Measurements from ENCODE around the gene AMN. TPM values are rescaled to one million over a fixed set of nuclear protein-coding genes. Genes with fewer than 3 reads are reported as not detected.

AMN gene
- polyA plus RNA-seq, 1 donor from 2014 or later: 0.15 TPM

DNA sequence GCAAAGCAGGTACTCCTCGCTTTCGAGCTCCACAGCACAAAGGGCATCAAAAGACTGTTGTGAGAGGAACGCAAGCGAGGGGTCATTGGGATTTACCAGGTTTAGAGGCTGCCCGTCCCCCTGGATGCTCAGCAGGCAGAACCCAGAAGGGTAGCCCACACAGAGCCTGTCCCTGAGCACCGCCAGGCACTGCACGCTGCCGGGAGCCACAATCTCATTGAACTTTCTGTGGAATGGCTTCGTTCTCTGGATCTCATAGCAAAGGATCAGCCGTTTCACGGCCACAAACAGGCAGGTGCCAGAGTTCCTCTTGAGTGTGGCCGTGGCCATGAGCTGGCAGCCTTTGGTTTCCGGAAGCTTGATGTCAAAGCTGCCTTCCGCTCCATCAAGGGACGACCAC is 21.5 kb downstream of the AMN start:
- Histone ChIP-seq H3F3A (ENCODE audit: insufficient read depth, low read length, poor library complexity, severe bottlenecking) (no peaks in the 10 kb centered on the region), H3K9me3 (ENCODE audit: low read length) (no peaks in the 10 kb centered on the region), H3K4me2 (ENCODE audit: low read length) (no peak overlapping the region), H3K27me3 (ENCODE audit: insufficient read depth, low read depth, low read length) (no peaks in the 10 kb centered on the region), H3K4me3 (ENCODE audit: low read length) (no peak overlapping the region), H2AFZ (ENCODE audit: low read depth, low read length) (no peak overlapping the region), H3K9me2 (ENCODE audit: insufficient read depth, low read length) (no peaks in the 10 kb centered on the region), H3K9ac (ENCODE audit: low read length) (no peak overlapping the region), H4K20me1 (ENCODE audit: insufficient read depth) (no peaks in the 10 kb centered on the region), H3K27ac (ENCODE audit: low read length) (no peak overlapping the region), H3K79me2 (replicated peaks; ENCODE audit: insufficient read depth, low read length) (no peaks in the 10 kb centered on the region), H3K36me3 (ENCODE audit: insufficient read depth, low read length) (no peaks in the 10 kb centered on the region)
- TF ChIP-seq MXI1 (conservative IDR thresholded peaks at IDR 0.05; ENCODE audit: poor library complexity, severe bottlenecking) (no peak), EP300 (conservative IDR thresholded peaks at IDR 0.05; ENCODE audit: poor library complexity, severe bottlenecking) (no peak), SMC3 (conservative IDR thresholded peaks at IDR 0.05; ENCODE audit: poor library complexity) (no peak), POLR2AphosphoS5 (IDR thresholded peaks at IDR 0.05) (no peak), TAF1 (IDR thresholded peaks at IDR 0.05; ENCODE audit: low read depth) (no peak), EZH2 (IDR thresholded peaks at IDR 0.05; ENCODE audit: borderline replicate concordance, insufficient read depth, low read length, poor library complexity, severe bottlenecking) (no peak), RAD21 (conservative IDR thresholded peaks at IDR 0.05) (no peak)
- TF ChIP-seq, protein P1, sequence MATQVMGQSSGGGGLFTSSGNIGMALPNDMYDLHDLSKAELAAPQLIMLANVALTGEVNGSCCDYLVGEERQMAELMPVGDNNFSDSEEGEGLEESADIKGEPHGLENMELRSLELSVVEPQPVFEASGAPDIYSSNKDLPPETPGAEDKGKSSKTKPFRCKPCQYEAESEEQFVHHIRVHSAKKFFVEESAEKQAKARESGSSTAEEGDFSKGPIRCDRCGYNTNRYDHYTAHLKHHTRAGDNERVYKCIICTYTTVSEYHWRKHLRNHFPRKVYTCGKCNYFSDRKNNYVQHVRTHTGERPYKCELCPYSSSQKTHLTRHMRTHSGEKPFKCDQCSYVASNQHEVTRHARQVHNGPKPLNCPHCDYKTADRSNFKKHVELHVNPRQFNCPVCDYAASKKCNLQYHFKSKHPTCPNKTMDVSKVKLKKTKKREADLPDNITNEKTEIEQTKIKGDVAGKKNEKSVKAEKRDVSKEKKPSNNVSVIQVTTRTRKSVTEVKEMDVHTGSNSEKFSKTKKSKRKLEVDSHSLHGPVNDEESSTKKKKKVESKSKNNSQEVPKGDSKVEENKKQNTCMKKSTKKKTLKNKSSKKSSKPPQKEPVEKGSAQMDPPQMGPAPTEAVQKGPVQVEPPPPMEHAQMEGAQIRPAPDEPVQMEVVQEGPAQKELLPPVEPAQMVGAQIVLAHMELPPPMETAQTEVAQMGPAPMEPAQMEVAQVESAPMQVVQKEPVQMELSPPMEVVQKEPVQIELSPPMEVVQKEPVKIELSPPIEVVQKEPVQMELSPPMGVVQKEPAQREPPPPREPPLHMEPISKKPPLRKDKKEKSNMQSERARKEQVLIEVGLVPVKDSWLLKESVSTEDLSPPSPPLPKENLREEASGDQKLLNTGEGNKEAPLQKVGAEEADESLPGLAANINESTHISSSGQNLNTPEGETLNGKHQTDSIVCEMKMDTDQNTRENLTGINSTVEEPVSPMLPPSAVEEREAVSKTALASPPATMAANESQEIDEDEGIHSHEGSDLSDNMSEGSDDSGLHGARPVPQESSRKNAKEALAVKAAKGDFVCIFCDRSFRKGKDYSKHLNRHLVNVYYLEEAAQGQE (IDR thresholded peaks at IDR 0.05; ENCODE audit: borderline replicate concordance): no peak
- TF ChIP-seq, protein P2, sequence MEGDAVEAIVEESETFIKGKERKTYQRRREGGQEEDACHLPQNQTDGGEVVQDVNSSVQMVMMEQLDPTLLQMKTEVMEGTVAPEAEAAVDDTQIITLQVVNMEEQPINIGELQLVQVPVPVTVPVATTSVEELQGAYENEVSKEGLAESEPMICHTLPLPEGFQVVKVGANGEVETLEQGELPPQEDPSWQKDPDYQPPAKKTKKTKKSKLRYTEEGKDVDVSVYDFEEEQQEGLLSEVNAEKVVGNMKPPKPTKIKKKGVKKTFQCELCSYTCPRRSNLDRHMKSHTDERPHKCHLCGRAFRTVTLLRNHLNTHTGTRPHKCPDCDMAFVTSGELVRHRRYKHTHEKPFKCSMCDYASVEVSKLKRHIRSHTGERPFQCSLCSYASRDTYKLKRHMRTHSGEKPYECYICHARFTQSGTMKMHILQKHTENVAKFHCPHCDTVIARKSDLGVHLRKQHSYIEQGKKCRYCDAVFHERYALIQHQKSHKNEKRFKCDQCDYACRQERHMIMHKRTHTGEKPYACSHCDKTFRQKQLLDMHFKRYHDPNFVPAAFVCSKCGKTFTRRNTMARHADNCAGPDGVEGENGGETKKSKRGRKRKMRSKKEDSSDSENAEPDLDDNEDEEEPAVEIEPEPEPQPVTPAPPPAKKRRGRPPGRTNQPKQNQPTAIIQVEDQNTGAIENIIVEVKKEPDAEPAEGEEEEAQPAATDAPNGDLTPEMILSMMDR (IDR thresholded peaks at IDR 0.05; ENCODE audit: poor library complexity, severe bottlenecking): no peak

DNA sequence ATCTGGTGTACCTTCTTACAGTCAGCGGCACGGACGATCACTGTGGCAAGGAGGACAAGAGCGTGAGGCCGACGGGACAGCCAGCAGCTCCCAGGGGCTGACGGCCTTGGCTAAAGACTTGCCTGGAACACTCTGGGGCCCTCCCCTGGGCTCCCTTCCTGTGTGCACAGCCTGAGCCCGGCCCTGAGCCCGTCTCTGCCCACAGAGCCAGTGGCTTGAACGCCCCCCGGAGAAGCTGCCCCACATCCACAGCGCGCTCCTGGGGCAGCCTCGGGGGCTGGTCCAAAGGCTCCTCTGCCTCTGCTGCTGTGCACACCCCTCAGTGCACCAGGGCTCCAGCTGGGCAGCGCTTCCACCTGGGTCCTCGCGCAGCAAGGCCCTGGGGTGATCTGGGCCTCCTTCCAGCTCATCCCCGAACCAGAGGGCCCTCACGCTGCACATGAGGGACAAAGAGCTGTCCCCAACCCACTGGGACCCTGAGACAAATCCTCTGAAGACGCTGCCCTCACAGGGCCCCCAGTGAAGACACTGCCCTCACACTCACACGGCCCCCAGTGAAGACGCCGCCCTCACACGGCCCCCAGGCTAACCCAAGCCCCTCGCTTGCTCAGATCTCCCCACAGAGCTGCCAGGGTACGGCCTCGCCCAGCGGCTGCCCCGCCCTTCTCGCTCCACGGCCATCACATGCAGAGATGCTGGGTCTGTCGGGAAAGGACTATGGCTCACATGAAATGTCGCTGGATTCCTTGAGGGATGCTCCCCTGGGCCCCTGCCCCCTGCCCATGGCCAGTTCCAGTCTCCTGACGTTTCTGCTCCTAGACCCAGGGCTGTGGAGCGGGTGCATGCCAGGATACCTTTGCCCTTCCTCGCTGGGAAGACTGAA is 22.2 kb downstream of the AMN start:
- Histone ChIP-seq H3K9me3 (ENCODE audit: low read length) (no peaks in the 10 kb centered on the region), H3K36me3 (ENCODE audit: insufficient read depth, low read length) (peaks cover 3% of the 10 kb centered on the region), H3K27me3 (ENCODE audit: insufficient read depth, low read depth, low read length) (no peaks in the 10 kb centered on the region), H4K20me1 (ENCODE audit: insufficient read depth) (no peaks in the 10 kb centered on the region), H3K4me2 (ENCODE audit: low read length) (no peak overlapping the region), H3K79me2 (replicated peaks; ENCODE audit: insufficient read depth, low read length) (no peaks in the 10 kb centered on the region), H3K9me2 (ENCODE audit: insufficient read depth, low read length) (no peaks in the 10 kb centered on the region), H3K4me3 (ENCODE audit: low read length) (no peak overlapping the region), H2AFZ (ENCODE audit: low read depth, low read length) (no peak overlapping the region), H3K9ac (ENCODE audit: low read length) (no peak overlapping the region), H3F3A (ENCODE audit: insufficient read depth, low read length, poor library complexity, severe bottlenecking) (no peaks in the 10 kb centered on the region), H3K27ac (ENCODE audit: low read length) (no peak overlapping the region)
- TF ChIP-seq, protein P1 (IDR thresholded peaks at IDR 0.05; ENCODE audit: borderline replicate concordance): no peak
- no peak for TF ChIP-seq EZH2 (IDR thresholded peaks at IDR 0.05; ENCODE audit: borderline replicate concordance, insufficient read depth, low read length, poor library complexity, severe bottlenecking)
- TF ChIP-seq, protein P2 (IDR thresholded peaks at IDR 0.05; ENCODE audit: poor library complexity, severe bottlenecking): no peak
- no peak for TF ChIP-seq EP300 (conservative IDR thresholded peaks at IDR 0.05; ENCODE audit: poor library complexity, severe bottlenecking)
- no peak for TF ChIP-seq SMC3 (conservative IDR thresholded peaks at IDR 0.05; ENCODE audit: poor library complexity)
- no peak for TF ChIP-seq TAF1 (IDR thresholded peaks at IDR 0.05; ENCODE audit: low read depth)
- no peak for TF ChIP-seq POLR2AphosphoS5 (IDR thresholded peaks at IDR 0.05)
- no peak for TF ChIP-seq RAD21 (conservative IDR thresholded peaks at IDR 0.05)
- TF ChIP-seq MXI1 (conservative IDR thresholded peaks at IDR 0.05; ENCODE audit: poor library complexity, severe bottlenecking): no peak
